CD14-positive monocyte (primary cell): Measurements from ENCODE around the gene WSB2. TPM values are rescaled to one million over a fixed set of nuclear protein-coding genes. Genes with fewer than 3 reads are reported as not detected.
A peak's percentile ranks its signal among the peaks of the same experiment; 100 is the strongest.

ENCODE experiments used
- DNase-seq, 3 donors: peaks; one replicate each; pipeline ENCODE4 v3.0.0-alpha.2; 2011 to 2022
- H2AFZ ChIP-seq: 2 replicates; pipeline ENCODE4 v1.6.0; 2012; ENCODE audit warnings: mild to moderate bottlenecking, low read depth, low read length, inconsistent platforms; ENCODE audit not compliant: insufficient read depth, poor library complexity, severe bottlenecking
- H3K27ac ChIP-seq, 2 donors: 1 replicate in 1 of 2; 2 replicates in 1 of 2; pipeline ENCODE4 v1.5.1; 2012 to 2013; ENCODE audit warnings: low read length in 2 of 2, control low read depth in 1 of 2, inconsistent platforms in 1 of 2, low read depth in 1 of 2, mild to moderate bottlenecking in 1 of 2
- H3K27me3 ChIP-seq, 2 donors: one replicate each; pipeline versions ENCODE4 v1.6.0 to v1.6.1; 2011 to 2013; ENCODE audit warnings: low read length in 2 of 2; ENCODE audit not compliant: control insufficient read depth in 2 of 2, insufficient read depth in 2 of 2
- H3K36me3 ChIP-seq, 2 donors: replicated peaks in 1 of 2; 1 replicate in 1 of 2; 2 replicates in 1 of 2; pipeline versions ENCODE4 v1.5.1 to v1.6.1; 2012 to 2013; ENCODE audit warnings: low read length in 2 of 2, control low read depth in 1 of 2, inconsistent platforms in 1 of 2, mild to moderate bottlenecking in 1 of 2; ENCODE audit not compliant: insufficient read depth in 2 of 2, control insufficient read depth in 1 of 2
- H3K4me1 ChIP-seq, 2 donors: 1 replicate in 1 of 2; 2 replicates in 1 of 2; pipeline versions ENCODE4 v1.5.1 to v1.6.1; 2012 to 2013; ENCODE audit warnings: low read length in 2 of 2, control low read depth in 1 of 2, inconsistent platforms in 1 of 2, mild to moderate bottlenecking in 1 of 2, moderate library complexity in 1 of 2; ENCODE audit not compliant: insufficient read depth in 2 of 2, control insufficient read depth in 1 of 2
- H3K4me2 ChIP-seq: replicated peaks from 2 replicates; pipeline ENCODE3; 2012; ENCODE audit warnings: low read length, moderate library complexity, mild to moderate bottlenecking; ENCODE audit not compliant: poor library complexity, severe bottlenecking; ENCODE audit errors: extremely low read depth
- H3K4me3 ChIP-seq, 3 experiments: fragments of 200-600 bp in 1 of 3; sonication (generic) in 1 of 3; replicated peaks in 1 of 3; 1 replicate in 2 of 3; 2 replicates in 1 of 3; pipeline ENCODE4 v1.5.1; 2011 to 2013; ENCODE audit warnings: low read length in 3 of 3, mild to moderate bottlenecking in 3 of 3, control low read depth in 2 of 3, low read depth in 2 of 3, inconsistent platforms in 1 of 3, moderate library complexity in 1 of 3
- H3K79me2 ChIP-seq: 2 replicates; pipeline ENCODE4 v1.6.0; 2012; ENCODE audit warnings: mild to moderate bottlenecking, control low read depth, inconsistent platforms, low read length, moderate library complexity; ENCODE audit not compliant: insufficient read depth
- H3K9ac ChIP-seq: 2 replicates; pipeline ENCODE4 v1.6.0; 2017; ENCODE audit warnings: low read length, mild to moderate bottlenecking; ENCODE audit not compliant: insufficient read depth, poor library complexity, severe bottlenecking
- H3K9me3 ChIP-seq, 2 donors: replicated peaks in 1 of 2; 1 replicate in 1 of 2; 2 replicates in 1 of 2; pipeline versions ENCODE4 v1.5.1 to v1.6.1; 2012 to 2013; ENCODE audit warnings: low read length in 2 of 2, control low read depth in 1 of 2; ENCODE audit not compliant: control insufficient read depth in 1 of 2, insufficient read depth in 1 of 2
- H4K20me1 ChIP-seq: 2 replicates; pipeline ENCODE4 v1.6.0; 2012; ENCODE audit warnings: mild to moderate bottlenecking, low read length, control low read depth, moderate library complexity; ENCODE audit not compliant: insufficient read depth
- H3K27ac Mint-ChIP-seq, 7 donors: one replicate each; pipeline ENCODE4 v1.8.0; 2020; ENCODE audit warnings: mild to moderate bottlenecking in 7 of 7, mixed read lengths in 7 of 7, moderate library complexity in 6 of 7, inconsistent platforms in 2 of 7
- H3K27me3 Mint-ChIP-seq, 3 donors: one replicate each; pipeline ENCODE4 v1.8.0; 2021 to 2022; ENCODE audit warnings: low read depth in 3 of 3, mild to moderate bottlenecking in 3 of 3, mixed read lengths in 3 of 3, moderate library complexity in 3 of 3, inconsistent platforms in 1 of 3
- H3K36me3 Mint-ChIP-seq, 2 donors: one replicate each; pipeline ENCODE4 v1.8.0; 2020; ENCODE audit warnings: mixed read lengths in 2 of 2, inconsistent platforms in 1 of 2, mild to moderate bottlenecking in 1 of 2
- H3K4me1 Mint-ChIP-seq: one replicate; pipeline ENCODE4 v1.8.0; 2020; ENCODE audit warnings: mild to moderate bottlenecking, mixed read lengths
- H3K4me3 Mint-ChIP-seq, 2 donors: one replicate each; pipeline ENCODE4 v1.8.0; 2020; ENCODE audit warnings: mild to moderate bottlenecking in 2 of 2, mixed read lengths in 2 of 2, moderate library complexity in 1 of 2
- H3K9me3 Mint-ChIP-seq, 7 donors: one replicate each; pipeline ENCODE4 v1.8.0; 2020 to 2022; ENCODE audit warnings: mixed read lengths in 7 of 7, mild to moderate bottlenecking in 6 of 7, moderate library complexity in 6 of 7, inconsistent platforms in 2 of 7
- CTCF ChIP-seq: fragments of 200-600 bp; IDR thresholded peaks from one replicate; pipeline ENCODE4 v1.8.0; 2022; ENCODE audit warnings: antibody characterized with exemption, mild to moderate bottlenecking
- WGBS: methylation state at CpG from one replicate; pipeline ENCODE4 v1.1.5; 2013; ENCODE audit warnings: missing lambda C conversion rate; ENCODE audit not compliant: insufficient coverage; 5-methylcytosine and 5-hydroxymethylcytosine counted together
- intact Hi-C, 2 donors: fragments of 100-400 bp; cut with micrococcal nuclease; formaldehyde crosslinking; loops; one replicate each; pipeline versions ENCODE4 v1.15.0 to v1.15.1; 2023
- polyA plus RNA-seq, 3 donors: library from polyadenylated mRNA; depleted of rRNA in 1 of 3; unstranded in 2 of 3; stranded (reverse) in 1 of 3; fragments of 300-500 nt in 2 of 3; fragments of >200 nt in 1 of 3; fragmentation: Illumina TruSeq in 2 of 3; gene quantifications; 1 replicate in 2 of 3; 2 replicates in 1 of 3; pipeline ENCODE4 v1.2.3, GENCODE V29; 2012 to 2021

Gene WSB2
- polyA plus RNA-seq, 3 donors: 25.4 to 36.3 (median 25.8) TPM

GRCh38 chr12:118016424-118017264, 44.3 kb downstream of the WSB2 start, which contains the start of gene RFC5:
RFC5 (plus strand) TSS chr12:118016703; CDS start chr12:118016828, 125 bp downstream.
- Histone ChIP-seq H3K4me2 (peak within 1 kb of the TSS; percentile 89), H3K36me3 (peaks cover 13 to 21% of the 10 kb centered on the region in 2 donors), H3K4me1 (peaks cover 13% of the 10 kb centered on the region in 2 donors), H3K27ac (peak within 1 kb of the TSS in 1 of 2 donors; percentile 76), H2AFZ (peak within 1 kb of the TSS; percentile 94), H4K20me1 (no peaks in the 10 kb centered on the region), H3K9me3 (no peaks in the 10 kb centered on the region), H3K27me3 (no peaks in the 10 kb centered on the region), H3K4me3 (peak within 1 kb of the TSS; percentile 62 to 89 (median 82)), H3K9ac (peak within 1 kb of the TSS; percentile 80), H3K79me2 (peaks cover 14% of the 10 kb centered on the region)
- Mint-ChIP-seq H3K36me3 (peaks cover 14 to 23% of the 10 kb centered on the region in 2 donors), H3K27ac (peak within 1 kb of the TSS; percentile 57 to 89 (median 84)), H3K4me1 (peaks cover 13% of the 10 kb centered on the region), H3K27me3 (peaks cover 1 to 11% (median 11%) of the 10 kb centered on the region in 3 donors), H3K9me3 (peaks cover 0 to 7% (median 2%) of the 10 kb centered on the region in 7 donors), H3K4me3 (peak within 1 kb of the TSS; percentile 86 to 94)
- DNase-seq: peak; percentile 95 to 97 (median 97)
- intact Hi-C loops: loop anchor here (5.0 kb wide), 1 partner anchor 46 kb away; the partner anchor contains the start of gene WSB2 (in 2 of the 2)
- no peak for TF ChIP-seq CTCF
- under 1% methylated on average over 47 of the region's 61 CpGs for WGBS

GRCh38 chr12:118015944-118016343, 45.0 kb downstream of the WSB2 start:
- DNase-seq: no peak
- no peaks in the 10 kb centered on the region for H4K20me1 ChIP-seq
- peaks cover 11 to 14% of the 10 kb centered on the region in 2 donors for H3K36me3 ChIP-seq
- H3K4me1 ChIP-seq: peaks cover 13% of the 10 kb centered on the region in 2 donors
- H3K27ac Mint-ChIP-seq: peak overlapping the region in 2 of 7 donors; percentile 50 to 66
- peaks cover 10 to 17% of the 10 kb centered on the region in 2 donors for H3K36me3 Mint-ChIP-seq
- H3K79me2 ChIP-seq: peaks cover 14% of the 10 kb centered on the region
- peak overlapping the region; percentile 86 to 94 for H3K4me3 Mint-ChIP-seq
- H3K27ac ChIP-seq: no peak overlapping the region
- no peaks in the 10 kb centered on the region for H3K9me3 ChIP-seq
- peaks cover 13% of the 10 kb centered on the region for H3K4me1 Mint-ChIP-seq
- H3K27me3 Mint-ChIP-seq: peaks cover 1 to 11% (median 11%) of the 10 kb centered on the region in 3 donors
- intact Hi-C loops: loop anchor here (5.0 kb wide), 1 partner anchor 46 kb away; the partner anchor contains the start of gene WSB2 (in 2 of the 2)
- peak overlapping the region; percentile 89 for H3K4me2 ChIP-seq
- no peaks in the 10 kb centered on the region for H3K27me3 ChIP-seq
- H3K9me3 Mint-ChIP-seq: peaks cover 0 to 7% (median 2%) of the 10 kb centered on the region in 7 donors
- no peak for TF ChIP-seq CTCF
- H3K4me3 ChIP-seq: peak overlapping the region in 1 of 3 experiments; percentile 89
- H3K9ac ChIP-seq: no peak overlapping the region
- peak overlapping the region; percentile 94 for H2AFZ ChIP-seq
- no CpG with 5 or more reads among the region's 9 CpGs for WGBS
